ENCODE measurements around the gene CEP152. TPM values are rescaled to one million over a fixed set of nuclear protein-coding genes. Genes with fewer than 3 reads are reported as not detected.

CEP152 gene
- total and polyA plus RNA-seq, 7 donors, result 0.35 to 1.3 (median 0.69) TPM

GRCh38 chr15:48757661-48758060 lies 53.2 kb downstream of the CEP152 start:
- no peak overlapping the region for H3K27ac ChIP-seq
- ATAC-seq (no peak), DNase-seq (no peak)
- H3K36me3 ChIP-seq (ENCODE audit: insufficient read depth in 1 of 2, low read depth in 1 of 2), result no peaks in the 10 kb centered on the region
- H3K27me3 ChIP-seq (ENCODE audit: insufficient read depth in 3 of 3, low read length in 2 of 3), result no peaks in the 10 kb centered on the region
- H3K4me3 ChIP-seq, result no peak overlapping the region
- no peak for TF ChIP-seq CTCF (IDR thresholded peaks at IDR 0.05)
- H3K9me3 ChIP-seq, result no peaks in the 10 kb centered on the region
- WGBS, 3 donors, result 94 to 100% (median 100%) methylated on average over 1 of the region's 1 CpG
- intact Hi-C loops (cut with DNase I), result no loop called here
- H3K4me1 ChIP-seq, result no peaks in the 10 kb centered on the region

GRCh38 chr15:48754011-48754410 lies 56.9 kb downstream of the CEP152 start:
- no peak overlapping the region for H3K27ac ChIP-seq
- no peaks in the 10 kb centered on the region for H3K36me3 ChIP-seq (ENCODE audit: insufficient read depth in 1 of 2, low read depth in 1 of 2)
- H3K4me3 ChIP-seq, result no peak overlapping the region
- no peaks in the 10 kb centered on the region for H3K9me3 ChIP-seq
- intact Hi-C loops (cut with DNase I), result no loop called here
- DNase-seq, result no peak
- TF ChIP-seq CTCF (IDR thresholded peaks at IDR 0.05), result no peak
- no peaks in the 10 kb centered on the region for H3K4me1 ChIP-seq
- no peaks in the 10 kb centered on the region for H3K27me3 ChIP-seq (ENCODE audit: insufficient read depth in 3 of 3, low read length in 2 of 3)
- whole genome bisulfite sequencing, 3 donors, result 87 to 92% (median 89%) methylated on average over 3 of the region's 3 CpGs
- no peak for ATAC-seq

- DNase-seq, result no peak
- intact Hi-C loops (cut with DNase I), result no loop called here
- 79 to 85% (median 79%) methylated on average over 3 of the region's 3 CpGs for WGBS, 3 donors
- no peak overlapping the region for H3K4me3 ChIP-seq
- H3K27ac ChIP-seq, result no peak overlapping the region
- H3K9me3 ChIP-seq, result no peaks in the 10 kb centered on the region
- TF ChIP-seq CTCF (IDR thresholded peaks at IDR 0.05), result no peak
- no peaks in the 10 kb centered on the region for H3K27me3 ChIP-seq (ENCODE audit: insufficient read depth in 3 of 3, low read length in 2 of 3)
- no peaks in the 10 kb centered on the region for H3K4me1 ChIP-seq
- H3K36me3 ChIP-seq (ENCODE audit: insufficient read depth in 1 of 2, low read depth in 1 of 2), result no peaks in the 10 kb centered on the region
- no peak for ATAC-seq
Observed at GRCh38 chr15:48751595-48751994, 59.3 kb downstream of the CEP152 start.

GRCh38 chr15:48748535-48748934 lies 62.3 kb downstream of the CEP152 start:
- TF ChIP-seq CTCF (IDR thresholded peaks at IDR 0.05), result no peak
- Histone ChIP-seq H3K9me3 (no peaks in the 10 kb centered on the region), H3K27ac (no peak overlapping the region), H3K4me3 (no peak overlapping the region), H3K4me1 (no peaks in the 10 kb centered on the region), H3K27me3 (ENCODE audit: insufficient read depth in 3 of 3, low read length in 2 of 3) (no peaks in the 10 kb centered on the region), H3K36me3 (ENCODE audit: insufficient read depth in 1 of 2, low read depth in 1 of 2) (peaks cover 0 to 7% of the 10 kb centered on the region in 2 donors)
- intact Hi-C loops (cut with DNase I), result no loop called here
- ATAC-seq, result no peak
- 71 to 81% (median 76%) methylated on average over 1 of the region's 1 CpG for WGBS, 3 donors
- DNase-seq, result no peak

GRCh38 chr15:48733615-48734014 lies 77.3 kb downstream of the CEP152 start:
- Histone ChIP-seq H3K27me3 (ENCODE audit: insufficient read depth in 3 of 3, low read length in 2 of 3) (no peaks in the 10 kb centered on the region), H3K36me3 (ENCODE audit: insufficient read depth in 1 of 2, low read depth in 1 of 2) (no peaks in the 10 kb centered on the region), H3K9me3 (no peaks in the 10 kb centered on the region), H3K27ac (no peak overlapping the region), H3K4me1 (no peaks in the 10 kb centered on the region), H3K4me3 (no peak overlapping the region)
- TF ChIP-seq CTCF (IDR thresholded peaks at IDR 0.05), result no peak
- DNase-seq (no peak), ATAC-seq (no peak)
- WGBS, 3 donors, result 96 to 100% (median 98%) methylated on average over 1 of the region's 1 CpG
- intact Hi-C loops (cut with DNase I), result no loop called here
